KG1 (cell line): ENCODE measurements around the gene E2F1.
"Not testable (repeated sequence)": the region's sequence is repeated elsewhere in the genome, so short reads cannot be mapped to it uniquely, and the experiment has no call there.

Experiments
- DNase-seq: peaks from one replicate; lab custom pipeline; 2025; lab: John Stamatoyannopoulos, UW

The E2F1 gene

GRCh38 chr20:33710681-33711445, 24.7 kb upstream of the E2F1 start:
- DNase-seq = no peak

GRCh38 chr20:33709905-33710541, 23.8 kb upstream of the E2F1 start:
- no peak for DNase-seq

- DNase-seq = no peak
These were observed 23.2 kb upstream of the E2F1 start for GRCh38 chr20:33709398-33709797.

GRCh38 chr20:33707668-33708067, 21.5 kb upstream of the E2F1 start:
- DNase-seq = no peak

DNA sequence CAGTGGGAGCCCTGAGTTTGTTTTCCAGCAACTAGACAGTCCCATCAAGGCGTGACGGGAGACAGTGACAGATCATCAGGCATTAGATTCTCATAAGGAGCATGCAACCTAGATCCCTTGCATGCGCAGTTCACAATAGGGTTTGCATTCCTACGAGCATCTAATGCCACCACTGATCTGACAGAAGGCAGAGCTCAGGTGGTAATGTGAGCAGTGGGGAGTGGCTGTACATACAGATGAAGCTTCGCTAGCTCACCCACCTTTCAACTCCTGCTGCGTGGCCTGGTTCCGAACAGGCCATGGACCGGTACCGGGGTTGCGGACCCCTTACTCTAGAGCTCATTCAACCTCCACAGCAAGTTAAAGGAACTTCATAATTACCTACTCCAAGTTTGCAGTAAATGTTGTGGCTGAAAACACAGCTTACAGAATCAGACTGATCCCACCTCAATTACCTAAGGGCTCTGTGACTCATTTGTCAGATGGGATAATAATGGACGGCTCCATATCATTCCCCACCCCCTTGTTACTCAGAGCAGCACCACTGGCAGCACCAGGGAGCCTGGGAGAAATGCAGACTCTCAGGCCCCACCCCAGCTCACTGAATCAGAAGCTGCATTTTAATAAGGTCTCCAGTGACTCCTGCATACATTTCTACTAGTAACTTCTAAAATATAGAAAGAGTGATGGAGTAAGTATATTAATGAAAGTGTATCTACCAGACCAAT, 18.2 kb upstream of the E2F1 start:
- DNase-seq = no peak

DNA sequence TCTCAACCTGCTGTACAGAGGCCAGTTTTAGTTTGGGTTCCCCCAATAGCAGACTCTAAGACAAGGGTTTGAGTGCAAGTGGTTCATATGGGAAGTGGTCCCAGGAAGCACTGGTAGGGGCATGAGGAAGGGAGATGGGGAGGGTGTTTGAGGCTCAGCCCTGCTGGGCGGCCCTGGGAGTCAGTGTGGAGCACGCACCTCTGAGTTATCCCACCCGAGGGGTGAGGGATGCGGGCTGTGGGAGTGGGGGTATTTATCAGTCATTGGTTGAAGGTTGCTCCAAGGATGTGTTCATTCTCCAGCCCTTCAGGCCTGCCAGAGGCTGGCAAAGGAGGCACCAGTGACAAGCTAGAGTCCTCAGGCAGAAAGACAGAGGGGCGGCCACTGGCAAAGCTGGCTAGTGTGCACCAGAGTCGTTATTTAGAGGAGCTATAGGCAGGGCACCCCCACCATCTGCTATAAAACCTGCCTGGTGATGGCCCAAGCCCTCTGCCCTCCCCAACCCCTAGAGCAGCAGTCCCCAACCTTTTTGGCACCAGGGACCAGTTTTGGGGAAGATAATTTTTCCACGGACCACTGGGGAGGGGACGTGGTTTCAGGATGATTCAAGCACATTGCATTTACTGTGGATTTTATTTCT, 17.4 kb upstream of the E2F1 start:
- DNase-seq = no peak

GRCh38 chr20:33702861-33703260, 16.7 kb upstream of the E2F1 start:
- no peak for DNase-seq

DNA sequence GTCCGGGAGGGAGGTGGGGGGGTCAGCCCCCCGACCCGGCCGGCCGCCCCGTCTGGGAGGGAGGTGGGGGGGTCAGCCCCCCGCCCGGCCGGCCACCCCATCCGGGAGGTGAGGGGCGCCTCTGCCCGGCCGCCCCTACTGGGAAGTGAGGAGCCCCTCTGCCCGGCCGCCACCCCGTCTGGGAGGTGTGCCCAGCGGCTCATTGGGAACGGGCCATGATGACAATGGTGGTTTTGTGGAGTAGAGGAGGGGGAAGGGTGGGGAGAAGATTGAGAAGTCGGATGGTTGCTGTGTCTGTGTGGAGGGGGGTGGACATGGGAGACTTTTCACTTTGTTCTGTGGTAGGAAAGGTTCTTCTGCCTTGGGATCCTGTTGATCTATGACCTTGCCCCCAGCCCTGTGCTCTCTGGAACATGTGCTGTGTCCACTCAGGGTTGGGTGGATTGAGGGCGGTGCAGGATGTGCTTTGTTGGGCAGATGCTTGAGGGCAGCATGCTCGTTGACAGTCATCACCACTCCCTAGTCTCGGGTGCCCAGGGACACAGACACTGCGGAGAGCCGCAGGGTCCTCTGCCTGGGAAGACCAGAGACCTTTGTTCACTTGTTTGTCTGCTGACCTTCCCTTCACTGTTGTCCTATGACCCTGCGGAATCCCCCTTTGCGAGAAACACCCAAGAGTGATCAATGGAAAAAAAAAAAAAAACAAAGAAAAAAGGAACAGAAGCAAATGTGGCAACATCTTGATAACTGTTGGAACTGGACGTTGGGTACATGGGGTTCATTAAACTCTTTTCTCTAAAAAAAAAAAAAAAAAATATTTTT, 15.7 kb upstream of the E2F1 start:
- DNase-seq = no peak

DNA sequence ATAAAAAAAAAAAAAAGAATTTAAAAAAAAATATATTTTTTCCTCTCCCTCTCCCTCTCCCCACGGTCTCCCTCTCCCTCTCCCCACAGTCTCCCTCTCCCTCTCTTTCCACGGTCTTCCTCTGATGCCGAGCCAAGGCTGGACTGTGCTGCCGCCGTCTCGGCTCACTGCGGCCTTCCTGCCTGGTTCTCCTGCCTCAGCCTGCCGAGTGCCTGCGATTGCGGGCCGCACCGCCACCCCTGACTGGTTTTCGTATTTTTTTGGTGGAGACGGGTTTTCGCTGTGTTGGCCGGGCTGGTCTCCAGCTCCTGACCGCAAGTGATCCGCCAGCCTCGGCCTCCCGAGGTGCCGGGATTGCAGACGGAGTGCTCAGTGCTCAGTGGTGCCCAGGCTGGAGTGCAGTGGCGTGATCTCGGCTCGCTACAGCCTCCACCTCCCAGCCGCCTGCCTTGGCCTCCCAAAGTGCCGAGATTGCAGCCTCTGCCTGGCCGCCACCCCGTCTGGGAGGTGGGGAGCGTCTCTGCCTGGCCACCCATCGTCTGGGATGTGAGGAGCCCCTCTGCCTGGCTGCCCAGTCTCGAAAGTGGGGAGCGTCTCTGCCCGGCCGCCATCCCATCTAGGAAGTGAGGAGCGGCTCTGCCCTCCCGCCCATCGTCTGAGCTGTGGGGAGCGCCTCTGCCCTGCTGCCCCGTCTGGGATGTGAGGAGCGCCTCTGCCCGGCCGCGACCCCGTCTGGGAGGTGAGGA, 14.7 kb upstream of the E2F1 start:
- not testable (repeated sequence) for DNase-seq

GRCh38 chr20:33698966-33699365, 12.8 kb upstream of the E2F1 start:
- DNase-seq = not testable (repeated sequence)

DNA sequence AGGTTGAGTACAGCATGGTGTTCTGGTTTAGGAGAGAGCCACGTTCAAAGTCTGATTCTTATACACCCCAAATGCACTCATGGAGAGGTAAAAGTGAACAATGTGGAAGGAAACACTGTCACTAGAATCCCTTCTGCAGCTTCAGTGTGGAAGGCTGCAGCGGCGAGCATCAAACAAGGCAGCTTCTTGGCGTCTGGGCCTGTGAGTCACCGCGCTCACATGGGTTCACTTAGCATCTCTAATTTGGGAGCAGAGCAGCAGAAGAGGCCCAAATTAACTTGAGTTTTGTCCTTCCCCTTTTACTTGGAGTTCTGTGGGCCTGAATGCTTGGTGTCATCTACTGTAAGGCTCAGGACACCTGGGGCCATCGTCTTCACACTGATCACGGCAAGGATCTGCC, 10.9 kb upstream of the E2F1 start:
- DNase-seq = no peak

DNA sequence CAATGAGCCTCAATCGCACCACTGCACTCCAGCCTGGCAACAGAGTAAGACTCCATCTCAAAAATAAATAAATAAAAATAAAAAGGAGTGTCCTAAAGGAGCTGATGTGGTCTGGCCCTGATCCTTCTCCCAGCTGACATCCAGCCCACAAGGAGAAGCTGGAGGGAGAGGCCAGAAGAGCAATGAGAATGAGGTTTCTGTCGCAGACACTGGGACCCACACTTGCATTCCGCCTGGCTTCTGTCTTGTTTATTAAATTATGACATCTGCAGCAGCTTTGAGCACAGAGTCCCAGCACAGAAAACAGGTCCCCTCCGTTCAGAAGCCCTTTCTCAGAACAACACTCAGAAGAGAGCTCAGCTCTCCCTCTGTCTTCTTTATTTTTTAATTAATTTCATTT, 10.3 kb upstream of the E2F1 start:
- no peak for DNase-seq

- DNase-seq = no peak
These were observed 8.4 kb upstream of the E2F1 start for GRCh38 chr20:33694639-33695012.

DNA sequence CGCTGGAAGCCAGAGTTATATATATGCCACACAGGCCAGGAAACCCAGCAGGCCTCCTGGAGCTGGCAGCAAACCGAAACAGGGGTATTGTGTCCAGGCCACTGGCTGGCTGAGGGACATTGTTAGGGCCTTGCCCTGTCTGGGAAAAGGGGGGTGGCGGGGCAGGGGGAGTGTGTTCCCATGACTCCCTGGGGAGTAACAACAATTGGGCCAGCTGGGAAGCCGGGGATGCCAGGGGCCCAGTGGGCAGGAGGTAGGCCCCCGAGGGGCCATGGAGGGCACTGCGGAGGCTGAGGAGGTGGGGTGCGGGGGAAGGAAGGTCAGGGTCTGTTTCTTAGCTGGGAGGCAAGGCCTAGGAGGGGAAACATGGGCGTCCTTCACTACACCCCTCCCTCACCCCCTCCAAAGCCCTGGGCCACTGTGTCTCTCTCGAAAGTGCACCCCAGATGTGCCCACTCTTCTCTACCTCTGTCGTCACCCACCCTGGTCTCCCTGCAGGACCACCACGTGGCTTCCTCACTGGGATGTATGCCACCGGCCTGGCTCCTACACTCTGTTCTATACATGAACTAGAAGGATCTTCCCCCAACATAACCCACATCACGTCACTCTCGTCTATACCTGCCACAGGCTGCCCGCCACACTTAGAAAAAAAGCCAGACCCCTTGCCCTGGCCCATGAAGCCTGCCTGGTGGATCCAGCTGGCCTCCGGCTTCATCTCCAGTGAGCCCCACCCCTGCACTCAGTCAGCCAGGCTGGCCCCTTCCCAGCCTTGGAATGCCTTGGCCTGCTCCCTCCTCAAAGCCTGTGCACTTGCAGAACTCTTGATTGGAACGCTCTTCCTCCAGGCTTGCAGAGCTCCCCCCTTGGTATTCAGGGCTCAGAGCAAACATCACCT, 7.8 kb upstream of the E2F1 start:
- no peak for DNase-seq

DNA sequence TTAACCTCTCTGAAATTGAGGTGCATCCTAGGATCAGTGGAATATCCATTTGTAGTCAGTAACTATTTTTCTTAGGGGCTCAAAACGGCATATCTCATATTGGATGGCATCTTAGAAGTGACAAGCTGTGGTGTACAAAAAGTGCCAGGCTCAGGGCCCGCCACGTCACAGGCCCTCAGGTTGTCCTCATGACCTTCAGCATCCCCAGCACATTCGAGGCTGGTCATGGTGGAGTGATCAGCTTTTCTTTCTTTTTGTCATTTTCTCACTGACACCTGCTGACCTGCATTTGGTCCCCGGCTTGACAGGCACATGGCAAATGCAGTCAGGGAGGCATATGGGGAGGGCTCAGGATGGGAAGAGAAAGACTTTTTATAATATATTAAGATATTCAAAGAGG, 7.1 kb upstream of the E2F1 start:
- DNase-seq = no peak

GRCh38 chr20:33689973-33690372, 3.8 kb upstream of the E2F1 start:
- peak; percentile 46 for DNase-seq

GRCh38 chr20:33689493-33689892, 3.3 kb upstream of the E2F1 start:
- no peak for DNase-seq

- DNase-seq = no peak
These were observed 2.8 kb upstream of the E2F1 start for GRCh38 chr20:33688938-33689424.

- DNase-seq = no peak
These were observed 2.1 kb upstream of the E2F1 start for GRCh38 chr20:33687993-33688937.
